IMR-90 (cell line): ENCODE measurements around the gene KRTAP10-7. TPM values are rescaled to one million over a fixed set of nuclear protein-coding genes. Genes with fewer than 3 reads are reported as not detected.

ENCODE experiments used
- ATAC-seq: fragments of 200-7000 bp; cut with Tn5 transposase; 2 replicates; pipeline ENCODE4 v1.9.1; 2020; ENCODE audit warnings: low read depth, mild to moderate bottlenecking, moderate library complexity
- BruUV-seq: library from RNA; stranded (reverse); fragments of 400-500 nt; replicated peaks from 2 replicates; lab custom pipeline; 2021; lab: Mats Ljungman, UMichigan
- CTCF ChIA-PET: fragments of 300-600 bp; formaldehyde crosslinking; extraction: SDS; loops from one replicate; lab custom pipeline; 2021; ENCODE audit warnings: antibody characterized with exemption; lab: Yijun Ruan, JAX
- POLR2A ChIA-PET: fragments of 300-600 bp; sonication (Branson Sonifier 250); formaldehyde crosslinking; loops from one replicate; lab custom pipeline; 2022; ENCODE audit warnings: antibody characterized with exemption; ENCODE audit not compliant: unreplicated experiment; lab: Charles Lee
- DNase-seq: peaks from one replicate; pipeline ENCODE4 v3.0.0; 2013
- H2AFZ ChIP-seq: replicated peaks from 2 replicates; pipeline ENCODE3; 2013; ENCODE audit warnings: low read length, mild to moderate bottlenecking; ENCODE audit not compliant: poor library complexity
- H2AK5ac ChIP-seq: 2 replicates; pipeline ENCODE4 v1.6.1; 2013; ENCODE audit warnings: low read depth, low read length, inconsistent platforms
- H2AK9ac ChIP-seq: replicated peaks from 2 replicates; pipeline ENCODE3; 2013; ENCODE audit warnings: mild to moderate bottlenecking, low read depth, low read length, moderate library complexity; ENCODE audit not compliant: poor library complexity
- H2BK120ac ChIP-seq: 2 replicates; pipeline ENCODE4 v1.6.1; 2013; ENCODE audit warnings: low read depth, low read length, inconsistent platforms
- H2BK15ac ChIP-seq: 3 replicates; pipeline ENCODE4 v1.6.1; 2013; ENCODE audit warnings: low read depth, low read length, inconsistent platforms
- H2BK20ac ChIP-seq: 2 replicates; pipeline ENCODE4 v1.6.1; 2013; ENCODE audit warnings: low read depth, mild to moderate bottlenecking, inconsistent platforms, low read length, moderate library complexity
- H2BK5ac ChIP-seq: 2 replicates; pipeline ENCODE4 v1.6.1; 2013; ENCODE audit warnings: mild to moderate bottlenecking, low read depth, low read length, inconsistent platforms; ENCODE audit not compliant: poor library complexity, severe bottlenecking
- H3K14ac ChIP-seq: replicated peaks from 2 replicates; pipeline ENCODE4 v1.6.1; 2013; ENCODE audit warnings: low read depth, low read length, inconsistent platforms
- H3K18ac ChIP-seq: 2 replicates; pipeline ENCODE4 v1.6.1; 2013; ENCODE audit warnings: low read depth, low read length, control low read depth
- H3K23ac ChIP-seq: 2 replicates; pipeline ENCODE4 v1.6.1; 2013; ENCODE audit warnings: low read depth, low read length, inconsistent platforms
- H3K27ac ChIP-seq: 2 replicates; pipeline ENCODE4 v1.5.1; 2013; ENCODE audit warnings: mild to moderate bottlenecking, control low read depth, low read length; ENCODE audit not compliant: insufficient read depth
- H3K27me3 ChIP-seq: 2 replicates; pipeline ENCODE4 v1.6.1; 2013; ENCODE audit warnings: low read length; ENCODE audit not compliant: control insufficient read depth, insufficient read depth
- H3K36me3 ChIP-seq: 2 replicates; pipeline ENCODE4 v1.6.1; 2013; ENCODE audit warnings: low read length, mixed read lengths; ENCODE audit not compliant: control insufficient read depth, insufficient read depth
- H3K4ac ChIP-seq: 2 replicates; pipeline ENCODE4 v1.6.1; 2013; ENCODE audit warnings: low read depth, low read length, inconsistent platforms
- H3K4me1 ChIP-seq: 2 replicates; pipeline ENCODE4 v1.6.1; 2013; ENCODE audit warnings: low read length, mixed read lengths; ENCODE audit not compliant: control insufficient read depth, insufficient read depth
- H3K4me2 ChIP-seq: 2 replicates; pipeline ENCODE4 v1.6.1; 2013; ENCODE audit warnings: low read depth, mild to moderate bottlenecking, control low read depth, low read length, moderate library complexity
- H3K4me3 ChIP-seq: 2 replicates; pipeline ENCODE4 v1.5.1; 2013; ENCODE audit warnings: low read depth, mild to moderate bottlenecking, control low read depth, low read length, moderate library complexity; ENCODE audit not compliant: insufficient read depth
- H3K56ac ChIP-seq: 2 replicates; pipeline ENCODE4 v1.6.1; 2013; ENCODE audit warnings: low read length, inconsistent platforms; ENCODE audit not compliant: insufficient read depth; ENCODE audit errors: extremely low read depth
- H3K79me1 ChIP-seq, 2 experiments: 2 replicates each; pipeline ENCODE4 v1.6.1; 2013; ENCODE audit warnings: low read length in 2 of 2, inconsistent platforms in 1 of 2, low read depth in 1 of 2
- H3K9ac ChIP-seq: 2 replicates; pipeline ENCODE4 v1.6.1; 2013; ENCODE audit warnings: low read depth, low read length, control low read depth
- H3K9me1 ChIP-seq: 2 replicates; pipeline ENCODE4 v1.6.1; 2013; ENCODE audit warnings: low read length, inconsistent platforms; ENCODE audit not compliant: insufficient read depth
- H3K9me3 ChIP-seq: 2 replicates; pipeline ENCODE4 v1.6.1; 2013; ENCODE audit warnings: low read length; ENCODE audit not compliant: control insufficient read depth, insufficient read depth
- H4K20me1 ChIP-seq: 2 replicates; pipeline ENCODE4 v1.6.1; 2013; ENCODE audit warnings: low read length, inconsistent platforms; ENCODE audit not compliant: insufficient read depth
- H4K5ac ChIP-seq: 2 replicates; pipeline ENCODE4 v1.6.1; 2013; ENCODE audit warnings: mild to moderate bottlenecking, low read depth, low read length, control low read depth
- H4K8ac ChIP-seq, 2 experiments: 2 replicates each; pipeline ENCODE4 v1.6.1; 2013; ENCODE audit warnings: low read depth in 2 of 2, low read length in 2 of 2, control low read depth in 1 of 2, inconsistent platforms in 1 of 2
- H4K91ac ChIP-seq: 2 replicates; pipeline ENCODE4 v1.6.1; 2013; ENCODE audit warnings: low read depth, low read length, inconsistent platforms; ENCODE audit not compliant: insufficient read depth
- WGBS, 2 experiments: methylation state at CpG; one replicate each; pipeline versions ENCODE4 v1.1.5 to v1.1.7; 2013; ENCODE audit warnings: missing lambda C conversion rate in 2 of 2; ENCODE audit not compliant: insufficient read length in 1 of 2; ENCODE audit errors: extremely low coverage in 2 of 2; 5-methylcytosine and 5-hydroxymethylcytosine counted together
- dilution Hi-C: fragments of 300-500 bp; cut with HindIII; formaldehyde crosslinking; loops from one replicate; pipeline ENCODE4 v1.14.3; 2018; ENCODE audit warnings: low sequenced_read_pairs; ENCODE audit not compliant: unreplicated experiment
- in situ Hi-C: fragments of 300-500 bp; cut with MboI; formaldehyde crosslinking; loops from 3 replicates; pipeline ENCODE4 v1.14.3; 2019; ENCODE audit warnings: low sequenced_read_pairs, inconsistent platforms, mixed read lengths
- intact Hi-C: fragments of 100-400 bp; cut with micrococcal nuclease; formaldehyde crosslinking; loops from 2 replicates; pipeline ENCODE4 v1.10.0; 2022
- polyA plus RNA-seq, 3 experiments: library from polyadenylated mRNA; depleted of rRNA; stranded (reverse); fragments of >200 nt; gene quantifications; 2 replicates each; pipeline ENCODE4 v1.2.3, GENCODE V29; 2012; ENCODE audit warnings: low replicate concordance in 1 of 3
- total RNA-seq: library from RNA; depleted of rRNA; stranded (reverse); fragments of >200 nt; gene quantifications from 2 replicates; pipeline ENCODE4 v1.2.3, GENCODE V29; 2012
- TF ChIP-seq, protein P1 (sequence below): conservative IDR thresholded peaks from 2 replicates; pipeline ENCODE4 v1.5.1; 2012; ENCODE audit warnings: mild to moderate bottlenecking, low read depth, low read length, improper control_type of control experiment

Gene KRTAP10-7
- total and polyA plus RNA-seq, 2 of the 4 experiments (the other 2 are of a cell fraction), result not detected

DNA sequence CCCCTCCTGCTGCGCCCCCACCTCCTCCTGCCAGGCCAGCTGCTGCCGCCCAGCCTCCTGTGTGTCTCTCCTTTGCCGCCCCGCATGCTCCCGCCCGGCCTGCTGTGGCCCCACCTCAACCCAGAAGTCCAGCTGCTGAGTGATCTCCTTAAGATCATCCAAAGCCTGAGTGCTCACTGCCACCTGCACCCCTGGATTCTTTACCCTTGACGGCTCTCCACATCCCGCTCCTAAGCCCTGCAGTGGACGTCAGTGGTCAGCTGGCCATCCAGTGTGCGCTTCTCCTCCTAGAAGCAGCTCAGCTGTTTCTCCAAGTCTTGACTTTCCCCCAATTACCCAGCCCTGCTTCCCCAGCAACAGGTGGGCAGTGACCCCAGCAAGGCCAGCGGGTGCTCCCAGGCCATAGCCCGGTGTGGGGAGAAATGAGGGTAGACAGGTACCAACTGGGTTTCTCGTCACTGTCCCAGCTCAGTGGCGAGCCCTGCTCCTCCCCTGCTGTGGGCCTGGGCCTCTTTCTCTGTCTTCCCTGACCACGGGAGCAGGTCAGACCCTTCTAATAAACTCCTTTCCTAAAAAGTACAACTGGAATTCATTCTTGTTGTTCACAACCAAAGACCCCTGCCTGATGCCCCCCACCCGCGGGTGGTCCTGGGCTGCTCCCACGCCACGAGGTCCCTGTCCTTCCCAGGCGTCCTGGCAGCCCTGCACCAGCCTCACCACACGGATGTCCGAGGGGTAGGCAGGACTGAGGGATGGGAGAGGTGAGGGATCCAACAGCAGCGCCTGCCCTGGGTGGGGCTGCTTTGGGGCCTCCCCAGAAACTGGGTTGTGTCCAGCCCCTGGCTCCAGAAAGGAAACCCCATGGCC lies 1.4 kb downstream of the KRTAP10-7 start:
- ChIA-PET CTCF (no interaction called here), POLR2A (no interaction called here)
- Histone ChIP-seq H3K4me3 (no peak overlapping the region), H3K79me1 (no peaks in the 10 kb centered on the region), H2AK5ac (no peak overlapping the region), H4K5ac (no peak overlapping the region), H3K9me3 (no peaks in the 10 kb centered on the region), H3K27ac (no peak overlapping the region), H2BK20ac (no peak overlapping the region), H3K56ac (no peak overlapping the region), H2BK5ac (no peak overlapping the region), H4K91ac (no peak overlapping the region), H4K8ac (no peak overlapping the region), H3K4me2 (no peak overlapping the region), H3K36me3 (no peaks in the 10 kb centered on the region), H3K14ac (no peak overlapping the region), H2AFZ (no peak overlapping the region), H3K4ac (no peak overlapping the region), H3K18ac (no peak overlapping the region), H4K20me1 (no peaks in the 10 kb centered on the region), H3K23ac (no peak overlapping the region), H2AK9ac (no peak overlapping the region), H3K4me1 (no peaks in the 10 kb centered on the region), H2BK120ac (no peak overlapping the region), H3K9ac (no peak overlapping the region), H2BK15ac (no peak overlapping the region), H3K27me3 (peaks cover 2% of the 10 kb centered on the region), H3K9me1 (no peaks in the 10 kb centered on the region)
- in situ Hi-C loops, result no loop called here
- 65% methylated on average over 8 of the region's 23 CpGs; no CpG with 5 or more reads in 1 of the 2 experiments for WGBS, 2 experiments
- dilution Hi-C loops, result no loop called here
- TF ChIP-seq, protein P1, sequence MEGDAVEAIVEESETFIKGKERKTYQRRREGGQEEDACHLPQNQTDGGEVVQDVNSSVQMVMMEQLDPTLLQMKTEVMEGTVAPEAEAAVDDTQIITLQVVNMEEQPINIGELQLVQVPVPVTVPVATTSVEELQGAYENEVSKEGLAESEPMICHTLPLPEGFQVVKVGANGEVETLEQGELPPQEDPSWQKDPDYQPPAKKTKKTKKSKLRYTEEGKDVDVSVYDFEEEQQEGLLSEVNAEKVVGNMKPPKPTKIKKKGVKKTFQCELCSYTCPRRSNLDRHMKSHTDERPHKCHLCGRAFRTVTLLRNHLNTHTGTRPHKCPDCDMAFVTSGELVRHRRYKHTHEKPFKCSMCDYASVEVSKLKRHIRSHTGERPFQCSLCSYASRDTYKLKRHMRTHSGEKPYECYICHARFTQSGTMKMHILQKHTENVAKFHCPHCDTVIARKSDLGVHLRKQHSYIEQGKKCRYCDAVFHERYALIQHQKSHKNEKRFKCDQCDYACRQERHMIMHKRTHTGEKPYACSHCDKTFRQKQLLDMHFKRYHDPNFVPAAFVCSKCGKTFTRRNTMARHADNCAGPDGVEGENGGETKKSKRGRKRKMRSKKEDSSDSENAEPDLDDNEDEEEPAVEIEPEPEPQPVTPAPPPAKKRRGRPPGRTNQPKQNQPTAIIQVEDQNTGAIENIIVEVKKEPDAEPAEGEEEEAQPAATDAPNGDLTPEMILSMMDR, result no peak
- no TSS peak for BruUV-seq
- ATAC-seq (no peak), DNase-seq (no peak)
- intact Hi-C loops, result no loop called here
